NCI-H460 (cell line): ENCODE results near the gene SRP54. TPM values are rescaled to one million over a fixed set of nuclear protein-coding genes. Genes with fewer than 3 reads are reported as not detected.
"Not testable (repeated sequence)": the region's sequence is repeated elsewhere in the genome, so short reads cannot be mapped to it uniquely, and the experiment has no call there.

Source experiments
- DNase-seq: peaks from one replicate; pipeline ENCODE4 v3.0.0-alpha.2; 2016; ENCODE audit warnings: low read depth; ENCODE audit errors: extremely low read depth
- polyA plus RNA-seq: library from polyadenylated mRNA; depleted of rRNA; stranded (reverse); fragments of >200 nt; gene quantifications from 2 replicates; pipeline ENCODE4 v1.2.3, GENCODE V29; 2014; cell fraction: nucleus; rRNA removed
- total RNA-seq: library from RNA; depleted of rRNA; stranded (reverse); fragments of >200 nt; shearing (Covaris generic); gene quantifications from 2 replicates; pipeline ENCODE4 v1.2.3, GENCODE V29; 2014; rRNA removed

The SRP54 gene
- 71.6 and 78.7 TPM in 2 replicates for total RNA-seq
- polyA plus RNA-seq = 65.2 and 66.8 TPM in 2 replicates

DNA sequence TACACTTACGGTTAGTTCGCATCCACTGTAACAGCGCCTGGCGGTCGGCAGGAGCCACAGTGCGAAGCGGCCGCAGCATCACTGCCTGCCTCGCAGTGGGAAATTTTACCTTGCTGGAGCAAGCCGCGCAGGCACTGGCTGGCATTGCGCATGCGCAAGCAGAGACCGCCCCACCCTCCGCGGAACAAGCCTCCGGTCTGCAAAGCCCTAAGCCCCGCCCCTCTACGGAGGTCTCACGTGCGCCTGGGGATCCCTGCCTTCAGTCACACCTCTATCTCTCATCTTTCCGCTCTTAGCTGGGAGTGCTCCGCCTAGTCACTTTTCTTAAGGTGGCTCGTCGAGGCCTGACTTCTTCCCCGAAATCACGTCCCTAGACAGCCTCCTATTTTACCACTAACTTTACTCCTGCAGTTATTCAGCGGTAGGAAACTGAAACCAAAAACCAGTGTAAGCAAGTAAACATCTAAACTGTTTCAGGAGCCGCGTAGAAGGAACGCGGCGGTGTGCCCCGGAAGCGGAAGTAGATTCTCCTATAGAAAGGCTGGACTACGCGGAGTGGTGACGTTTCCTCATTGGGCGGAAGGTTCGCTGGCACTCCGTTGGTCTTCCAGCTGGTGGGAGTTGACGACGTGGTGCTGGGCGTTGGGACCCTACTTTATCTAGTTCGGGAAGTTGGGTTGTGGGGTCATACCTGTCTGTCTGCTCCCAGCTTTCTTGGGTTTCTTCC lies at the start of gene SRP54:
Gene SRP54, plus strand, starts transcription at position 572 of the 727 bp plus-strand sequence. CDS start 13,718 bp downstream, outside the sequence.
- peak; percentile 96 for DNase-seq

DNA sequence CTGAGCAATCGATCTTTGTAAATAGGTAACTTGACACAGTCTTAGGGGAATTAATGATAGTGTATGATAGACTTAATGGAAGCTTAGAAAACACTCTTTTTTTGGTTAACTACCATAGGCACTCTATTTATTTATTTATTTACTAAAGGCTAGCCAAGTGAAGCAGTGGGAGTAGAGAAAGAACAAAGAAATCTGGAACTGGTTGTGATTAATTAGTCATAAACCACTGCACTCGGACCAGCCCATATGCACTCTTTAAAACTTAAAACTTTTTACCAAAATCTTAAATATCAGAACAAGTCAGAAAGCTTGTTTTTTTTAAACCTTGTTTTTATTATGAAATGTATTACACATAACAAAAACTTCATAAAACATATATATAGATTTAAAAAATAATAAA lies 49.5 kb upstream of the SRP54 start:
- no peak for DNase-seq

DNA sequence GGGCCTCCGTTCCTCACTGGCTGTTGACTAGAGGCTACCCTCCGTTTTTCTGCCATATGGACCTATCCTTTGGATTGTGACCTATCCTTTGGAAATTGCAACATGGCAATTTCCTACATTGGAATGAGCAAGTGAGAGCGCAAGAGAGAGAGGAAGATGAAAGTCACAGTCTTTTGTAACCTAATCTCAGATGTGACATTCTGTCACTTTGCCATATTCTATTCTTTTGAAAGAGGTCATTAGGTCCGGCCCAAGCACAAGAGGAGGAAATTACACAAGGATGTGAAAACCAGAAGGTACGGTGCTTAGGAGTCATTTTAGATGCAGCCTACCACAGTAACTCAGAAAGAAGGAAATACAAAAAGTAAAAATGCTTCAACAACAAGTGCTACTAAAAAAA lies 47.3 kb upstream of the SRP54 start:
- no peak for DNase-seq

DNA sequence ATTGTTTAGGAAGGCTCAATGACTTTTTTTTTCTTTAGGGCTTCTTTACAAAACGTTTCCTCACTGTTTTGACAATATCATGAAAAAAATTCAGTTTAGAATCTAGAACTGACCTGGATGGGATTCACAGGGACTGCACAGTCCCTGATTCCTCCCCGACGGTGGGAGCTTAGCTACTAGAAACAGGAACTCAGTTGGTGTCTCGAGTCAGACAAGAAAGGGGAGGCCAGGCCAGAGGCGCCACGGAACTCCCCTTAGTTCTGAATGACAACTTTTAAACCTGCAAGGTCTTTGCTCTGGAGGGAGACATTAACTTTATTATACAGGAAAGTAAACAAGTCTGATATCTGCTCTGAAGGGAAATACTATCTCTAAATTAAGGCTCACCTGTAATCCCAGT lies 45.4 kb upstream of the SRP54 start:
- no peak for DNase-seq

DNA sequence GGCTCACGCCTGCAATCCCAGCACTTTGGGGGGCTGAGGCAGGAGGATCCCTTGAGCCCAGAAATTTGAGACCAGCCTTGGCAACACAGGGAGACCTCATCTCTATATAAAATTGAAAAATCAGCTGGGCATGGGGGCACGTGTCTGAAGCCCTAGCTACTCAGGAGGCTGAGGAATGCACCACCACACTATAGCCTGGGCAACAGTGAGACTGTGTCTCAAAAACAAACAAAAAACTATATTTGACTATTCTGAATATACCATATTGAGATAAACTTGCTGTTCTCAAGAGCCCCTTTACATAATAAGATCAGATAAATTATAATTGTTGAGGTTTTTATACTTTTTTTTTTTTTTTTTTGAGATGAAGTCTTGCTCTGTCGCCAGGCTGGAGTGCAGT lies 44.9 kb upstream of the SRP54 start:
- DNase-seq = no peak

DNA sequence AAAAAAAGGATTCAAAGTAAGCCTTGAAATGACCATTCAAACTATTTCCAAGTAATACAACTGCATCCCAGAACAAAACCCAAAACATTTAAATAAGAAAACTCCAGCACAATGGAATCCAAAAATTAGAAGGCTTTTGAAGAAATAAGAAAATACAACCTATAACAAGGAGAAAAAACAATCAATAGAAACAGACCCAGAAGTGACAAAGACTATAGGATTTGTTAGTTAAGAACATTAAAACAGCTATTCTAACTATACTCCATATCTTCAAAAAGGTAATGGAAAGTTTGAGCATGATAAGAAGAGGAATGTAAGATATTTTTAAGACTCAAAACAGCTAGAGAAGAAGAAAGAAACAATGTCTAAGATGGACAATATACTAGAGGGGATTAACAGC lies 39.3 kb upstream of the SRP54 start:
- no peak for DNase-seq

DNA sequence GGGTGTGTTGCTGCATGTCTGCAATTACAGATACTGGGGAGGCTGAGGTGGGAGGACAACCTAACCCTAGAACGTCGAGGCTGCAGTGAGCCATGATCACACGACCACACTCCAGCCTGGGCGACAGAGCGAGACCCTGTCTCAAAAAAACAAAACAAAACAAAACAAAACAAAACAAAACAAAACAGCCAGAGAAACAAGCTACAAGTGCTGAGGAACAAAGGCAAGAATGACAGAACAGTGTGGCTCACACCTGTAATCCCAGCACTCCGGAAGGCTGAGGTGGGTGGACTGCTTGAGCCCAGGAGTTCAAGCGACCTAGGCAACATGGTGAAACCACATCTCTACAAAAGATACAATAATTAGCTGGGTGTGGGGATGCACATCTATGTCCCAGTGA lies 38.0 kb upstream of the SRP54 start:
- DNase-seq = no peak

DNA sequence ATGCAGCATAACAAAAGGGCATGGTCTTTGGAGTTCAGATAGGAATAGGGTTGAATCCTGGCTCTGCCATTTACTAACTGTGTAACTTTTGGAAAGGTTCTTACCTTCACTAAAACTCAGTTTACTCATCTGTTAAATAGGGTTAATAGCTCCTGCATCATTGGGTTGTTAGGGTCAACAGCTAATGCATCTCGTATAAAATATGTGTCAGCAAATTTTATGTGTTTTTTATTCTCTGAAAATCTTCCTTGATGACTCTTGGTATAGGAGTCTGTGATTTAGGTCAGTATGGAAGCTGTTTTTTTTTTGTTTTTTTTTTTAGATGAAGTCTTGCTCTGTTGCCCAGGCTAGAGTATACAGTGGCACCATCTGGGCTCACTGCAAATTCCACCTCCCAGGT lies 36.1 kb upstream of the SRP54 start:
- no peak for DNase-seq

DNA sequence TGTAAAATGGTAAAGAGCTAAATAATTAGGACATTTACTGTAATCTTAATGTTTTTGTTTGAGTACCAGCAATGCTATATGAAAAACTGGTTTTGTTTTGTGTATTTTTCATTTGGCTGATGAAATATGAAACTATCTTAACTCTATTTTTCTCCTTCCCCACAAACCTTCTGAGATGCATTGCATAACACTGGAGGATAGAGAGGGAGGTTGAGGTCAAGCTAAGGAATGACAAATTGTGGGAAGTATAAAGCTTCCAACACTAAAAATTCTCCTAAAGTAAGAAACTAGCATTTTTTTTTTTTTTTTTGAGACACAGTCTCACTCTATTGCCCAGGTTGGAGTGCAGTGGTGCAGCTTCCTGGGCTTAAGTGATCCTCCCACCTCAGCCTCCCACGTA lies 31.5 kb upstream of the SRP54 start:
- DNase-seq = no peak

DNA sequence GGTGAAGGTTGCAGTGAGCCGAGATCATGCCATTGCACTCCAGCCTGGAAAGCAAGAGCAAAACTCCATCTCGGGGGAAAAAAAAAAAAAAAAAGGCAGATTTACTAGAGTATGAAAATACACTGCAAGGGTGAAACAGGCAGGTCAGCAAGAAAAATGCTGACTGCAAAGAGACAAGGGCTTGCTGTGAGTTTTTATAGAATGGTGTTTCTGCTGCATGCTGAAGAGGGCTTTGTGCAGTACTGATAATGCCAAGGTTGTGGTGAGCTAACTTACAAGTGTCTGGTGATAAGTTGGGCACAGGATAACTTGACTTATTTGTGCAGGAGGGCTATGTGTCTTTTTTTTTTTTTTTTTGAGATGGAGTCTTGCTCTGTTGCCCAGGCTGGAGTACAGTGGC lies 25.9 kb upstream of the SRP54 start:
- no peak for DNase-seq

DNA sequence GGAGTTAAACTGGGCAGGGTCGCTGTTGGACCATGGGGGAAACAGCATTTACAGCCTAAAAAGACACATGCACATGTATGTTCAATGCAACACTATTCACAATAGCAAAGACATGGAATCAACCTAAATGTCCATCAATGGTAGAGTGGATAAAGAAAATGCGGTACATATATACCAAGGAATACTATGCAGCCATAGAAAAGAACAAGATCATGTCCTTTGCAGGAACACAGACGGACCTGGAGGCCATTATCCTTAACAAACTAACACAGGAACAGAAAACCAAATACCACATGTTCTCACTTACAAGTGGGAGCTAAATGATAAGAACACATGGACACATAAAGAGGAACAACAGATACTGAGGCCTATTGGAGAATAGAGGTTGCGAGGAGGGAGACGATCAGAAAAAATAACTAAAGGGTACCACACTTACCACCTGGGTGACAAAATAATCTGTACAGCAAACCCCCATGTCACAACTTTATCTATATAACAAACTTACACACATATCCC lies 25.0 kb upstream of the SRP54 start:
- DNase-seq = no peak

DNA sequence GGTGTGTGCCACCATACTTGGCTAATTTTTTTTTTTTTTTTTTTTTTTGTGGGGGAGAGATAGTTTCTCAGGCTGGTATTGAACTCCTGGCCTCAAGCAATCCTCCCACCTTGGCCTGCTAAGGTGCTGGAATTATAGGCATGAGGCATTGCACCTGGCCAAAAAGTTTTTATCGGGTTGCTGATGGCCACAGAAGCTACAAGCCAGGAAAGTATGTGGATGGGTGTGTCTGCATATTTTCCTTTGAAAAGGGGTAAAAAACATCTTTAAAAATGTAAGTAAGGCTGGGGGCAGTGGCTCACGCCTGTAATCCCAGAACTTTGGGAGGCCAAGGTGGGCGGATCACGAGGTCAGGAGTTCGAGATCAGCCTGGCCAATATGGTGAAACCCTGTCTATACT lies 20.7 kb upstream of the SRP54 start:
- DNase-seq = not testable (repeated sequence)

DNA sequence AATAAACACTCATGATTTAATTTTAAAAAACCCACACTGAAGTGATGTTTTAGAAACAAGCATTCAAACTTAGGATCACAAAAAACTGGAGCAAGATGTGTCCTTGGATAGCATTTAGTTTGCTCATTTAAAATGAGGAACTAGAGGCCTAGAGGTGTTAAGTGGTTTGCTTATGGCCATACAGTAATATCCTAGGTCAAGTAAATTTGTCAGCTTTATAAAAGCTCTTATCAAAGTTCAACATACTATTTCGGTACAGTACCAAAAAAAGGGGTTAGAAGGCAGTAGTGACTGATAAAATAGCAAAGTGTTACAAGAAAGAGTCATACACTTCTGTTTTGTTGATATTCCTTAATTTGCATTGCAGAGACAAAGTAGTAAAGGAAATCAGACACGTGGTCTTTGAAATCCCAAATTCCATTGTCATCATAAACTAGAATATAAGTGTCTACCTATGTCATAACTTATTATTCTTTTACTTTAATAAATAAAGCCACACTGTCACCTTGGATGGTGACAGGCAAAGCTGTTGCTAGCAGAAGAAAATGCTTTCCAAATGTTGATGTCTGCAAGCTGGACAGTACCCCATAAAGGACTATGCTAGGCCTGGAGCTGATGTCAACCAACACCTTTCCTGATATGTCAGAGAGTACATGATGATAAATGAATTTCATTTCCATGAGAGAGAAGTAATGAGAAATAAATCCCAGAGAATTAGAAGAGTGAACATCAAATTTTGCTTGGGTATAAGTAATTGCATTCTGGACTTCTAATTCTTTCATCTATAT lies 17.6 kb upstream of the SRP54 start:
- DNase-seq = no peak

DNA sequence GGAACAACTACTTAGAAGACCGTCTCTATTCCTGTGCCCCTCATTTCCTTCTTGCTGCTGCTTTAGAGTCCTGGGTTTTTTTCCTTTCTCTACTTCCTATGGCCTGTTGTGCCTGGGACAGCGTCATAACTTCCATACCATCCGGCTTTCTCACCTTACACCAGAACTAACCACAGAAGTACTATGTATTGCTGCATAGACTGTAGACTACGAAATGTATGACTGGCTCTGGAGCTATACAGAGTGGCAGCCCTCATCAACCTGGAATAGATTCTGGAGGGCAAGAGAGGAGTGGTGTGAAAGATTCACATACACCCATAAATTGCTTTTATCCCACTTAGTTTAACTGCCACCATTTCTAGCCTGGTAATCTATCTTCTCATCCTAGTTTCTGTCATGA lies 16.9 kb upstream of the SRP54 start:
- DNase-seq = no peak

DNA sequence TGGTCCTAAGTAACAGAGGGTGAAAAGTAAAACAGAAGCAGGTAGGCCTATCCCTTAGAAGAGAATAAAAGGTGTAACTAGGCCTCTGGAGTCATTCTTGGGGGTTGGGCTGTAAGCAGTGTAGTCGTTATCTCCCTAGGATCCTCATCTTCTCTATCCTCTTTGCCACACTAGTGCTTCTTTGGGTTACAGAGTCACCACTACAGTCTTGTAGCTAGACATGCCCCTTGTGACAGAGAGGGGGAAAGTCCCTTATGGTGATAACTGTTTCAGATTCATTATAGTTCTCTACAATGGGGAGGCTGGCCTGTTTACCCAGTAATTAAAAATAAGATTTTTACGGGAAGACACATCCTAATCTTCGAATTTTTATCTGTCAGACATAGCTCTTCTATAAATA lies 16.4 kb upstream of the SRP54 start:
- DNase-seq = no peak

DNA sequence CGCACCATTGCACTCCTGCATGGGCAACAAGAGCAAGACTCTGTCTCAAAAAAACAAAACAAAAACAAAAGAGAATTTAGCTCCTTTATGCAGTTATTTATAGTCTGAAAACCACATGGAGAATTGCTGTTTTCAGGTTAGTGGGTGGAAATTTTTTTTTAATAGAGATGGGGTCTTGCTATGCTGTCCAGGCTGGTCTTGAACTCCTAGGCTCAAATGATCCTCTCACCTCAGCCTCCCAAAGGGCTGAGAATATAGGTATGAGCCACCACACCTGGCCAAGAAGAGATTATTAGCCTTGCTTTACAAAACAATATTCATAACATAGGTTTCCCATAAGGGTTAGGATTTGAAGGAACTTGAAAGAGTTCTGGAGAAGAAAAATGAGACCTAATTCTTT lies 12.1 kb upstream of the SRP54 start:
- no peak for DNase-seq

DNA sequence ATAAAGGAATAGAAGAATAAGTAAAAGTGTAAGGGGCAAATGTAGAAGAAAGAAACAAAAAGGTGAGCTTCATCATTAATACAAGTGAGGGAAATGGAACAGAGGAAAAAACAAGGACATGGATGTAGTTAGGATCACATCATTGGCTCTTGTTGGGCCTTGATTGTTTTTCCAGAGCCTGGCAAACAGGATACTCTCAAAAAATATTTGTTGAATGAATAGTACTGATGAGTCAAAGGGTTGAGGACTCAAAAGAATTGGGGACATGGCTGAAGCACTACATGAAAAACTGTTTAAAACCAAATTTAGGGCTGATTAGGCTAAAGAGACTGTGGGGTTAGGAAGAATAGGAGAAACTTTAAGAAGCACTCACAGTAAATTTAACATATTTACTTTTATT lies 11.4 kb upstream of the SRP54 start:
- DNase-seq = no peak

DNA sequence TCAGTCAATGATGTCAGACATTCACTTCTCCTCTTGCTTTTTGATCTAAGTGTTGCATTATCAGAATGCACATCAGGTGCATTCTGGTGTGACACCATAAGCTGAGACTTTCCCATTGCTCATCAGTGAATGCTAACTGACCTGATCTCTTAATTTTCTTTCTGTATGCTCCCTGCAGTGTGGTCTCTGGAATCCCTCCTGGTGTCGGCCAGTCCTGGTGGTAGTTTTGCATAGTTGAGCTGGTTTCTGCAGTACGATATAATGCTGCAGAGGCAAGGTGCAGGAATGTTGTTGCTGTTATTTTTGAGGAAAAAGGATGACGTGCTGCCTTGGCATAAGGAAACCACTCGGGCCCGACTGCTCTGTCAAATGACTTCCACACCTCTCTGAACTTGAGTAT lies 11.0 kb upstream of the SRP54 start:
- no peak for DNase-seq

DNA sequence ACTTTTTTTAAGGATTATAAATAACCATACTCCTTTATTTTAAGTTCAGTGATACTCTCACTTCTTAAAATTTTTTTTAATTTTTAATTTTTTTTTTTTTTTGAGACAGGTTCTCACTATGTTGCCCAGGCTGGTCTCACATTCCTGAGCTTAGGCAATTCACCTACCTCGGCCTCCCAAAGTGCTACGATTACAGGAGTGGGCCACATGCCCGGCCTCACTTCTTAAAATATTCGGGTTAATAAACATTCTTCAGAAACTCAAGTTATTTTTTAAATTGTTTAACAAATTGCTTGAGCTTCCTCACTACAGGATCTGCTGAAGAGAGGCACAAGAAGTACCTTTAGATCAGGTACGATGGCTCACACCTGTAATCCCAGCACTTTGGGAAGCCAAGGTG lies 4.3 kb upstream of the SRP54 start:
- no peak for DNase-seq

DNA sequence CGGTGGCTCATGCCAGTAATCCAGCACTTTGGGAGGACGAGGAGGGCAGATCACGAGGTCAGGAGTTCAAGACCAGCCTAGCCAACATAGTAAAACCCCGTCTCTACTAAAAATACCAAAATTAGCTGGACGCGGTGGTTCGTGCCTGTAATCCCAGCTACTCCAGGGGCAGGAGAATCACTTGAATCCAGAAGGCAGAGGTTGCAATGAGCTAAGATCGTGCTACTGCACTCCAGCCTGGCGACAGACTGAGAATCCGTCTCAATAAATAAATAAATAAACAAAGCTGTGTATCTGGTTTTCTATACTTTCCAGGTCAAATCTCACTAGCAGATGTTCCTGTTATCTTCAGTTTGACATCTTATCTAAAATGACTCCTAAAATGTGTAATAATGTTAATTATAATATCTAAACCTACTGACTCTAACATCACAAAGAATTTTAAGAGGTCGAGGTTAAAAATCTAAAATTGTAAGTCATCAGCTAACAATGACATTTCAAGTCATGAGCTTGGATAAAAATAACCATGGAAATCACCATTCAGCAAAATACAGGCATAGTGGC lies 2.4 kb upstream of the SRP54 start:
- DNase-seq = no peak

DNA sequence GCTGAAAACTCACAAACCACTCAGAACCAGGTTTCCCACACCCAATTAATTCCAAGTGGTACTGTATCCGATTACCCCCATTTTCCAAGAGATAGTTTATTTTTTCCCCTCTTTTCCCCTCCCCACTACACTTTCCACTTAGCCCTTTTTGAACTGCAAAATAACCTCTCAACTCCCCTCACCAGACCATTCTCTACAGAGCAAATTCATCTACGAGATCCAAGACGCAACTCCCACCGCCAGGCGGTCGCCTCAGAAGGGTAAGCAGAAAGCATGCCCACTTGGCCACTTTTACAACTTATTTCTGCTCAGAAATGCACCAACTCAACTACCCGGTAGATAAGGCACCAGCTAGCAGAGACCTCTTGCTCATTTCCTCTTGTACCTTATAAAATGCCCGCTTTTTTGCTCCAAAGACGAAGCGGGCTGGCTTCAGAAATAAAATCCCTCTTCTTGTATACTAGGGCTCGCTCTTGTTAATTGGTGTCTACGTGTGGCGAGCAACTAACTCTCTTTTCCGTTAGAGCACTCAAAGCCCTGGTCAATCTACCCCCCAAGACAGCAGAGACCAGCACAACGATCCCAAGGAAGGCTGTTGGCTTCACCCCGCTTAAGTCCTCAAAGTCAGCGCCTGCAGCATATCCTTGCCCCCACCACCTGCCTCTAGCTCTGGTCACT lies 910 bp upstream of the SRP54 start:
- DNase-seq = no peak
